Transverse colon (tissue), 3 donors: ENCODE measurements around the gene SDK1.

Experiments
- EP300 ChIP-seq: sonication (generic); formaldehyde crosslinking; IDR thresholded peaks from one replicate; pipeline ENCODE4 v1.6.1; 2017; ENCODE audit warnings: antibody characterized with exemption, low read depth
- POLR2A ChIP-seq: fragments of 450-650 bp; IDR thresholded peaks from one replicate; pipeline ENCODE4 v1.6.1; 2016; ENCODE audit warnings: antibody characterized with exemption, mild to moderate bottlenecking, moderate library complexity
- POLR2AphosphoS5 ChIP-seq, 3 donors: sonication (generic); formaldehyde crosslinking; IDR thresholded peaks; one replicate each; pipeline ENCODE4 v1.6.1; 2016; ENCODE audit warnings: antibody characterized with exemption in 3 of 3

DNA sequence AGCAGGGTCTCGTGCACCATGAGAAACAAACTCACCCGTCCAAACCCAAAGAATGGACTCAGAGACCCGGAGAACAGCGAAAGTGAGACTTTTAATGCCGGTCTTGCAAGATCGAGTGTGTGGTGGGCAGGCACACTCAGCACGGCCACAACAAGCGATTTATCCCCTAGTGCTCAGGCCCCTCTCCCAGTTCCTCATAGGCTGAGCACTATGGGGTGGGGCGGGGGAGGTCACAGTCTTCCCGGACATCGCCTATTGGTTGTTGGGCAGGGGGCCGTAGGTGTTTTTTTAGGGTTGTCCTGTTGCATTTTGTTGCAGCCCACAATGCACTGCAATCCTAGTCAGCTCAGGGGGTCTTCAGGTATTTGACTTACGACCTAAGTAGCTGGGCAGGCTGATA, 772.7 kb downstream of the SDK1 start:
- TF ChIP-seq POLR2A (no peak), POLR2AphosphoS5 (IDR thresholded peaks at IDR 0.05) (no peak), EP300 (no peak)
